Lower leg skin (tissue), 3 donors: ENCODE data around the gene NSUN6.

Experiments
- CTCF ChIP-seq, 3 donors: fragments of 450-650 bp; IDR thresholded peaks; one replicate each; pipeline ENCODE4 v1.5.1; 2016; ENCODE audit warnings: antibody characterized with exemption in 3 of 3, mild to moderate bottlenecking in 3 of 3, moderate library complexity in 2 of 3
- POLR2A ChIP-seq, 2 donors: fragments of 450-650 bp; IDR thresholded peaks; one replicate each; pipeline ENCODE4 v1.6.1; 2016 to 2017; ENCODE audit warnings: antibody characterized with exemption in 2 of 2, mild to moderate bottlenecking in 1 of 2, moderate library complexity in 1 of 2

- TF ChIP-seq CTCF (IDR thresholded peaks at IDR 0.05) (no peak), POLR2A (IDR thresholded peaks at IDR 0.05) (no peak)
Observed at GRCh38 chr10:18565006-18565405, 86.4 kb downstream of the NSUN6 start.
